Activated CD8-positive, alpha-beta memory T cell treated with anti-CD3 and anti-CD28 coated beads, Interleukin-2, amount 50 U/mL, for 1 hour (primary cell): Measurements from ENCODE around the gene COL4A2.

Experiments
- DNase-seq: peaks from one replicate; pipeline ENCODE4 v3.0.0-alpha.2; 2020; ENCODE audit errors: extremely low read depth

COL4A2 gene

DNA sequence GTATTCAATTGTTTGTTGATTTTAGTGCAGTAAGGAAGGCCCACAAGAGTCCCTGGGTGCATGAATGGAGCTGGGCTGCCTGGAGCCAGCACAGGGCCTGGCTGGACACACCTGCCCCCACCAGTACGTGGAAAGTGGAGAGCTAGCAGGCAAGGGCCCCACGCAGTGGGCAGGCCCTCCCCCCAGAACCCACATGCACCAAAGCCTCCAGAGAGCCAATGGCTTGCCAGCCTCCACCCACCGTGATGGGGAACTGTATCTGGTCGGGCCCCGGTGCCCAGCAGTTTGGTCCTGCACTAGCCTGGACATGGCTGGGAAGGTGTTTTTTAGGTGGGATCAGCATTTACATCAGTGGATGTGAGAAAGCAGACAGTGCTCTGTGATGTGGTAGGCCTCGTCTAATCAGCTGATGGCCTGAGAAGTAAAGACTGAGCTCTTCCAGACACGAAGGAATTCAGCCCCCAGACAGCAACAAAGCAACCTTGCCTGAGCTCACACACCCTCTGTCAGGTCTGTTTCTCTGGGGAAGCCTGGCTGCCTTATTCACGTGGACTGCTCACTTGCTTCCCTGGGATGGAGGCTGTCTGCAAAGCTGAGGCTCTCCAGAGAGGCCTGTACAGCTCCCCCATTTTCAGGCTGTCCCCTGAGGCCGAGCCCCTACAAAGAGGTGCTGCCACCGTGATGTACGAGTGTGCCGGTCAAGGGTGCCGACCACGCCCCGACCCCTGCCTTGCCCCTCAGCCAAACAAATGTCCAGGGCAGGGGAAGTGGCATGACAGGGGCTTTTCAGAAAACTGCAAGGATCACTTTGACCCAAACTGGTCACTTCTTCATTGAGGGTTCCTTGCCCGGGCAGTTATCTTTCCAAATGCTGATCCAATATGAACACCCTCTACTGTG is 226.9 kb downstream of the COL4A2 start:
- no peak for DNase-seq

GRCh38 chr13:110535526-110535925 is 228.4 kb downstream of the COL4A2 start:
- no peak for DNase-seq

- no peak for DNase-seq
These were observed 229.1 kb downstream of the COL4A2 start for GRCh38 chr13:110536006-110536693.

GRCh38 chr13:110538632-110539031 is 231.5 kb downstream of the COL4A2 start:
- no peak for DNase-seq

- no peak for DNase-seq
These were observed 232.8 kb downstream of the COL4A2 start for GRCh38 chr13:110539894-110540293.

GRCh38 chr13:110540871-110541525 is 233.9 kb downstream of the COL4A2 start:
- no peak for DNase-seq

GRCh38 chr13:110541526-110541920 is 234.4 kb downstream of the COL4A2 start:
- DNase-seq: no peak

DNA sequence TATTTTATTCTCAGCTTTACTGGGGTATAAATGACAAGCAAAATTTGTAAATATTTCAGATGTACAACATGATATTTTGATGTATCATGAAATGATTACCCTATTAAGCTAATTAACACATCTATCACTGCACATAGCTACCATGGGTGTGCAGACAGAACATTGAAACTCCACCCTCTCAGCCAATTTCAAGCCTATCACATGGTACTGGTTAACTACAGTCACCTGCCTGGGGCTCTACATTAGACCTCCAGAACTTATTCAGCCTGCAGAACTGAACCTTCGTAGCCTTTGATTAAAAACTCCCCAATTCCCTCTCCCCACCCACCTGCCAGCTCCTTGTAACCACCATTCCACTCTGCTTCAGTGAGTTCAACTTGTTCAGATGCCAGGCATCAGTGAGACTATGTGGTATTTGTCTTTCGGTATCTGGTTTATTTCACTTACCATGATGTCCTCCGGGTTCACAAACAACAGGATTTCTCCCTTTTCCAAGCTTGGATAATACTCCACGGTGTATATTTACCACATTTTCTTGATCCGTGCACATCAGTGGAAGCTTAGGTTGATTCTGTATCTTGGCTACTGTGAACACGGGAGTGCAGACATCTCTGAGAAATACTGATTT is 235.2 kb downstream of the COL4A2 start:
- DNase-seq: no peak

- no peak for DNase-seq
These were observed 239.3 kb downstream of the COL4A2 start for GRCh38 chr13:110546378-110546777.

DNA sequence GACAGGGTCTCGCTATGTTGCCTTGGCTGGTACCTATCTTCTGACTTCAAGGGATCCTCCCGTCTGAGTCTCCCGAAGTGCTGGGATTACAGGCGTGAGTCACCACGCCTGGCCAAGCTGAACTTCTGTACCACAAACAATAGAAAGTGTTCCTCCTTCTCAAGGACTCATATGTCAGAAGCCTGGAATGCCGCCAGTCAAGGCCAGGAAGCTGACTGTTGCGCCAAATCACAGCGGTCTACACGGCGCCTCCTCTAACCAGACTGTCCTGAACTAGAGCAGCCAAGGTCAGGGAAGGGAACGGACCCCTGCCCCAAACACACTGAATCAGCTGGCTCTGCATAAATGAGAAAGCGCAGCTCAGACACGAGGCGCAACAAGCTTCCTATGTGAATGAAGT is 239.8 kb downstream of the COL4A2 start:
- no peak for DNase-seq

DNA sequence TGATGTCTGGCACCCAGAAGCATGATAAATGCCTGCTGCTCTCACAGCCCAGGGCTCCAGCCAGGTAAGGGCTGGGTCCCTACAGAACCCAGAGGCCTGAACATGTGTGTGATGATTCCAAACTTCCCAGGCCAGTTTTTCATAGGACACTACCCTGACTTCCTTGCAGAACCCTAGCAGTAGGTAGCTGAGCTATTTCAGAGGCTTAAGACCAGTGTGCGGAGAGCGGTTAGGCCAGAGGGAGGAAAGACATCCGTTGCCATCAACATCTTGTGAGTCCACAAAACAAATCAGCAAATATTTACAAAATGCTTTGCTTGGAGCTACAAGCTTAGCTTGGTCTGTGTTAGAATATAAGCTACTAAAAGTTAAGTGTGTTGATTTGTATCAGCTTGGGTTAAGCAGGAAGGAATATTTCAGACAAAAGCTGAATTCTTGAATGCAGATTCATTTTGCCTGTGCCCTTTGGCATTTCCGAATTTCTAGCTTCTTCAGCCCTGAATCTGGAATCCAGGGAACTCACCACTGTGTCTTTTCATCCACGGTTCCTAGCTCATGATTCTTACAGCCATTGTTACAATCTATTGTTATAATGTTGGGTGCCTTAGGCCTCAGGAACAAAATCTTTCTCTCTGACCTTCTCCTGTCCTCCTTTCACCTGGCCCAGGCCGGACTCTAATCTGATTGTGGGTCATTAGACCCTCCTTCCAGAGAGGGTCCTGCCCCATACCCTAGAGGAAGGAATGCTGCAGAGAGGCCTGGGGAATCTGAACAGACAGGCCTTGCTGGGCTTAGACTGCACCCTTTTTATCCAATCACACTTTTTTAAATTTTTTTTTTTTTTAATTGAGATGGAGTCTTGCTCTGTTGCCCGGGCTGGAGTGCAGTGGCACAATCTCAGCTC is 242.1 kb downstream of the COL4A2 start:
- DNase-seq: no peak

DNA sequence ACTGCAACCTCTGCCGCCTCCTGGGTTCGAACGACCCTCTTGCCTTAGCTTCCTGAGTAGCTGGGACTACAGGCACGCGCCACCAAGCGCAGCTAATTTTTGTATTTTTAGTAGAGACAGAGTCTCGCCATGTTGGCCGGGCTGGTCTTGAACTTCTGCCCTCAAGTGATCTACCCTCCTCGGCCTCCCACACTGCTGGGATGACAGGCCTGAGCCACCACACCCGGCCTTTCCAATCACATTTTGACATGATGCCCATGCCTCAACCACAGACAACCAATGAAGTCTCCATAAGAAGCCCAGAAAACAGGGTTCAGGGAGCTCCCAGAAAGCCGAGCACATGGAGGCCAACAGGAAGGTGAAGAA is 242.7 kb downstream of the COL4A2 start:
- DNase-seq: no peak

- no peak for DNase-seq
These were observed 244.2 kb downstream of the COL4A2 start for GRCh38 chr13:110551284-110551683.

DNA sequence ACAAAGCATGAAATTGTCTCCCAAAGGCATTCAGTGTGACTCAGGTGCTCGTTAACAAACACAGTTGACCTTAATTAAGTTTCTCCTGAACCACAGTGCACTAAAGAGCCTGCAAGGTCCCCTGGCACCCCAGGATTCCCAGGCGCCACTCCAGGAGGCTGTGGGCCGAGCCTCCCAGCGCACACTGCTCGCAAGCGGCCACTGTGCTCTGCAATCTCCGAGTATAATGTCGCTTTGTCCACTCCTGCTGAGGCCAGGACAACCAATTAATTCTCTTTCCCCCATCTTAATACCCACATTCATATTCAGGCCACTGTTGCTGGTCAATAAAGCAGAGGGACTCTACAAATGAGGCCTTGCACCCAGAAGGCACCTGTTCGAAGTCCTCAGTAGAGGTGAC is 245.7 kb downstream of the COL4A2 start:
- no peak for DNase-seq

DNA sequence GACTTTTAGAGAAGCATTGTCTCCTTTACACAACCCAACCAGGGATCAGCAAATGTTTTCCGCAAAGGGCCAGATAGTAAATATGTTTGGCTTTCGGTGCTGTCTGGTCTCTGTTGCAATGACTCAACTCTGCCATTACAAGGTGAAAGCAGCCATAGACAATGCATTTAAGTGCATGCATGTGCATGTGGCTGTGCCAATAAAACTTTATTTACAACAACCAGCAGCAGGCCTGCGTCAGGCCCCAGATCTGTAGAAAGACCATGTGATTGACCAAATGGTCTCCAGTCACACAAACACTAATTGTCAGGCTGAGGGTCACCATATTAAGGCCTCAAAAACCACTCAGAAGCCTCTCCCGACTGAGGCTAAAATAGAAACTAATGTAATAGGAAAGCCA is 246.3 kb downstream of the COL4A2 start:
- no peak for DNase-seq

GRCh38 chr13:110554227-110554836 is 247.2 kb downstream of the COL4A2 start:
- DNase-seq: no peak

DNA sequence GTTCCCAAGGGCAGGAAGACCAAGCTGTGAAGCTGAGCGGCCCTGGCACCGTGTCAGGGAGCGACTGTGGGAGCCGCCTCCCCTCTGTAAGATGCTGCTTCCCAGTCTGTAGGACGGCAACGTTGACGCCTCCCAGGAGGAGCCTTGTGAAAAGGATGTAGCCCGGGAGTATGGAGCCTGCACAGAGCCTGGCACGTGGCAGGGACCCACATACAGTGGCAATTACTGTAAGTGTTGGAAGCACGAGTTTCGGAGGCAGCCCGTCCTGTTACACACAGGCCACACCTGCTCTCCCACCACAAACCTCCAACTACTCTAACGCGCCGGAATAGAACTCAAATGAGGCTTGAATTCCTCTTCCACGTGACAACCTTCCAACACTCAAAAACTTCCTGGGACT is 247.9 kb downstream of the COL4A2 start:
- no peak for DNase-seq

GRCh38 chr13:110555601-110556223 is 248.6 kb downstream of the COL4A2 start:
- no peak for DNase-seq

GRCh38 chr13:110556224-110556606 is 249.1 kb downstream of the COL4A2 start:
- DNase-seq: no peak

DNA sequence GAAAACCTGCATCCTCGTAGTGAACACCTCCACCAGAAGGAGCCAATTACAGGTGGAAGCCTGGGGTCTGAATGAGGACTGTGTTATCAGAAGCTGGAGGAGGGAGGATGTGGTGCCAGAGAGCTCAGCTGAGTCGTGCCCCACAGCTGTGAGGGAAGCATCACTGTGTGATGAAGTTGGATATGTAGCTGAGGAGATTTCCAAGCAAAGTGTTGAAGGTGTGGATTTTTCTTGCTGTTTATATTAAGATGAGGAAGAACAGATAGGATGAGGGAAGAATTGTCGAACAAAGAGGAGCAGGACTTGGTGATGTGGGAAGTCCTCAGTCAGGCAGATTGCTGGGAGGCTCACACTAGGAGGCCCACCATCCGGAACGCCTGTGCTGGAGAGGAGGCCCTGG is 250.0 kb downstream of the COL4A2 start:
- DNase-seq: no peak
